ENCODE results near the gene KCNMB3.
"Not testable (repeated sequence)": the region's sequence is repeated elsewhere in the genome, so short reads cannot be mapped to it uniquely, and the experiment has no call there.

KCNMB3 gene

GRCh38 chr3:179215550-179215949 lies 35.4 kb downstream of the KCNMB3 start:
- H4K91ac ChIP-seq (ENCODE audit: low read depth, low read length, poor library complexity); DNase-seq (ENCODE audit: low spot score); H3K9ac ChIP-seq (ENCODE audit: low read depth, low read length, poor library complexity); H2BK12ac ChIP-seq (ENCODE audit: low read length); H3K4me3 ChIP-seq (ENCODE audit: low read length in 2 of 2); H3K79me1 ChIP-seq (ENCODE audit: low read depth, low read length); H2AK5ac ChIP-seq (ENCODE audit: low read depth, low read length); H2BK15ac ChIP-seq (ENCODE audit: low read length); H3K4me1 ChIP-seq (ENCODE audit: control insufficient read depth in 2 of 2, insufficient read depth in 1 of 2, low read depth in 1 of 2, low read length in 2 of 2); H3K9me3 ChIP-seq (replicated peaks in 1 of 2; ENCODE audit: control insufficient read depth in 2 of 2, insufficient read depth in 1 of 2, low read depth in 1 of 2, low read length in 2 of 2); H2AFZ ChIP-seq (ENCODE audit: low read length); H3K18ac ChIP-seq (ENCODE audit: low read length); H3K4ac ChIP-seq (ENCODE audit: low read length); H2BK5ac ChIP-seq (ENCODE audit: low read length); H3K27ac ChIP-seq (replicated peaks; ENCODE audit: low read length); H4K8ac ChIP-seq (ENCODE audit: low read depth, low read length); H3K14ac ChIP-seq (ENCODE audit: low read length); H3K27me3 ChIP-seq (ENCODE audit: control insufficient read depth in 3 of 3, insufficient read depth in 3 of 3, low read depth in 1 of 3, low read length in 3 of 3); H2BK120ac ChIP-seq (ENCODE audit: low read depth, low read length); H3K4me2 ChIP-seq (ENCODE audit: insufficient read depth, low read length, poor library complexity, severe bottlenecking); H3K23ac ChIP-seq (ENCODE audit: low read depth, low read length, poor library complexity): not testable (repeated sequence)
- peaks cover 0 to 40% of the 10 kb centered on the region in 2 donors for H3K36me3 ChIP-seq (replicated peaks in 1 of 2; ENCODE audit: control insufficient read depth in 2 of 2, insufficient read depth in 2 of 2, low read length in 2 of 2)
- no CpG with 5 or more reads among the region's 1 CpG for WGBS, 2 donors (ENCODE audit: extremely low coverage in 2 of 2, insufficient read length in 2 of 2, insufficient replicate concordance in 1 of 2)

GRCh38 chr3:179200790-179201189 lies 50.1 kb downstream of the KCNMB3 start:
- H3K14ac ChIP-seq (ENCODE audit: low read length): no peak overlapping the region
- H3K4ac ChIP-seq (ENCODE audit: low read length): no peak overlapping the region
- no peaks in the 10 kb centered on the region for H3K79me1 ChIP-seq (ENCODE audit: low read depth, low read length)
- H2AFZ ChIP-seq (ENCODE audit: low read length): no peak overlapping the region
- WGBS, 2 donors (ENCODE audit: extremely low coverage in 2 of 2, insufficient read length in 2 of 2, insufficient replicate concordance in 1 of 2): 100% methylated on average over 1 of the region's 2 CpGs; no CpG with 5 or more reads in 1 of the 2 donors
- H2BK120ac ChIP-seq (ENCODE audit: low read depth, low read length): no peak overlapping the region
- no peak overlapping the region for H4K8ac ChIP-seq (ENCODE audit: low read depth, low read length)
- H3K27ac ChIP-seq (replicated peaks; ENCODE audit: low read length): no peak overlapping the region
- H3K23ac ChIP-seq (ENCODE audit: low read depth, low read length, poor library complexity): no peak overlapping the region
- H3K9ac ChIP-seq (ENCODE audit: low read depth, low read length, poor library complexity): no peak overlapping the region
- no peak overlapping the region for H2BK12ac ChIP-seq (ENCODE audit: low read length)
- no peak overlapping the region for H4K91ac ChIP-seq (ENCODE audit: low read depth, low read length, poor library complexity)
- no peak overlapping the region for H3K18ac ChIP-seq (ENCODE audit: low read length)
- no peak overlapping the region for H2AK5ac ChIP-seq (ENCODE audit: low read depth, low read length)
- H3K9me3 ChIP-seq (replicated peaks in 1 of 2; ENCODE audit: control insufficient read depth in 2 of 2, insufficient read depth in 1 of 2, low read depth in 1 of 2, low read length in 2 of 2): no peaks in the 10 kb centered on the region
- H3K4me2 ChIP-seq (ENCODE audit: insufficient read depth, low read length, poor library complexity, severe bottlenecking): no peak overlapping the region
- H3K4me1 ChIP-seq (ENCODE audit: control insufficient read depth in 2 of 2, insufficient read depth in 1 of 2, low read depth in 1 of 2, low read length in 2 of 2): peaks cover 0 to 2% of the 10 kb centered on the region in 2 donors
- H3K36me3 ChIP-seq (replicated peaks in 1 of 2; ENCODE audit: control insufficient read depth in 2 of 2, insufficient read depth in 2 of 2, low read length in 2 of 2): peaks cover 3 to 50% of the 10 kb centered on the region in 2 donors
- no peak for DNase-seq (ENCODE audit: low spot score)
- no peak overlapping the region for H2BK15ac ChIP-seq (ENCODE audit: low read length)
- no peaks in the 10 kb centered on the region for H3K27me3 ChIP-seq (ENCODE audit: control insufficient read depth in 3 of 3, insufficient read depth in 3 of 3, low read depth in 1 of 3, low read length in 3 of 3)
- H2BK5ac ChIP-seq (ENCODE audit: low read length): no peak overlapping the region
- H3K4me3 ChIP-seq (ENCODE audit: low read length in 2 of 2): no peak overlapping the region

GRCh38 chr3:179196700-179197099 lies 54.2 kb downstream of the KCNMB3 start:
- Histone ChIP-seq H3K14ac (ENCODE audit: low read length) (no peak overlapping the region), H3K4ac (ENCODE audit: low read length) (no peak overlapping the region), H2BK15ac (ENCODE audit: low read length) (no peak overlapping the region), H3K27me3 (ENCODE audit: control insufficient read depth in 3 of 3, insufficient read depth in 3 of 3, low read depth in 1 of 3, low read length in 3 of 3) (no peaks in the 10 kb centered on the region), H4K8ac (ENCODE audit: low read depth, low read length) (no peak overlapping the region), H3K9me3 (replicated peaks in 1 of 2; ENCODE audit: control insufficient read depth in 2 of 2, insufficient read depth in 1 of 2, low read depth in 1 of 2, low read length in 2 of 2) (no peaks in the 10 kb centered on the region), H4K91ac (ENCODE audit: low read depth, low read length, poor library complexity) (no peak overlapping the region), H2AFZ (ENCODE audit: low read length) (no peak overlapping the region), H3K79me1 (ENCODE audit: low read depth, low read length) (no peaks in the 10 kb centered on the region), H3K23ac (ENCODE audit: low read depth, low read length, poor library complexity) (no peak overlapping the region), H3K9ac (ENCODE audit: low read depth, low read length, poor library complexity) (no peak overlapping the region), H3K4me1 (ENCODE audit: control insufficient read depth in 2 of 2, insufficient read depth in 1 of 2, low read depth in 1 of 2, low read length in 2 of 2) (peaks cover 0 to 2% of the 10 kb centered on the region in 2 donors), H2BK12ac (ENCODE audit: low read length) (no peak overlapping the region), H3K4me3 (ENCODE audit: low read length in 2 of 2) (no peak overlapping the region), H3K18ac (ENCODE audit: low read length) (no peak overlapping the region), H2BK120ac (ENCODE audit: low read depth, low read length) (no peak overlapping the region), H2BK5ac (ENCODE audit: low read length) (no peak overlapping the region), H3K27ac (replicated peaks; ENCODE audit: low read length) (peak overlapping the region; percentile 12), H2AK5ac (ENCODE audit: low read depth, low read length) (no peak overlapping the region), H3K4me2 (ENCODE audit: insufficient read depth, low read length, poor library complexity, severe bottlenecking) (no peak overlapping the region), H3K36me3 (replicated peaks in 1 of 2; ENCODE audit: control insufficient read depth in 2 of 2, insufficient read depth in 2 of 2, low read length in 2 of 2) (peaks cover 0 to 21% of the 10 kb centered on the region in 2 donors)
- DNase-seq (ENCODE audit: low spot score): no peak
- WGBS, 2 donors (ENCODE audit: extremely low coverage in 2 of 2, insufficient read length in 2 of 2, insufficient replicate concordance in 1 of 2): 100% methylated on average over 1 of the region's 4 CpGs; no CpG with 5 or more reads in 1 of the 2 donors

- Histone ChIP-seq H2BK120ac (ENCODE audit: low read depth, low read length) (no peak overlapping the region), H4K8ac (ENCODE audit: low read depth, low read length) (no peak overlapping the region), H3K36me3 (replicated peaks in 1 of 2; ENCODE audit: control insufficient read depth in 2 of 2, insufficient read depth in 2 of 2, low read length in 2 of 2) (peaks cover 0 to 17% of the 10 kb centered on the region in 2 donors), H3K23ac (ENCODE audit: low read depth, low read length, poor library complexity) (no peak overlapping the region), H2AK5ac (ENCODE audit: low read depth, low read length) (no peak overlapping the region), H3K18ac (ENCODE audit: low read length) (no peak overlapping the region), H3K4me2 (ENCODE audit: insufficient read depth, low read length, poor library complexity, severe bottlenecking) (no peak overlapping the region), H3K4me1 (ENCODE audit: control insufficient read depth in 2 of 2, insufficient read depth in 1 of 2, low read depth in 1 of 2, low read length in 2 of 2) (peaks cover 0 to 2% of the 10 kb centered on the region in 2 donors), H3K9ac (ENCODE audit: low read depth, low read length, poor library complexity) (no peak overlapping the region), H3K9me3 (replicated peaks in 1 of 2; ENCODE audit: control insufficient read depth in 2 of 2, insufficient read depth in 1 of 2, low read depth in 1 of 2, low read length in 2 of 2) (no peaks in the 10 kb centered on the region), H2BK12ac (ENCODE audit: low read length) (no peak overlapping the region), H3K14ac (ENCODE audit: low read length) (no peak overlapping the region), H3K27ac (replicated peaks; ENCODE audit: low read length) (no peak overlapping the region), H2AFZ (ENCODE audit: low read length) (no peak overlapping the region), H2BK5ac (ENCODE audit: low read length) (no peak overlapping the region), H3K27me3 (ENCODE audit: control insufficient read depth in 3 of 3, insufficient read depth in 3 of 3, low read depth in 1 of 3, low read length in 3 of 3) (no peaks in the 10 kb centered on the region), H2BK15ac (ENCODE audit: low read length) (no peak overlapping the region), H3K79me1 (ENCODE audit: low read depth, low read length) (no peaks in the 10 kb centered on the region), H3K4me3 (ENCODE audit: low read length in 2 of 2) (no peak overlapping the region), H4K91ac (ENCODE audit: low read depth, low read length, poor library complexity) (no peak overlapping the region), H3K4ac (ENCODE audit: low read length) (no peak overlapping the region)
- DNase-seq (ENCODE audit: low spot score): no peak
- no CpG with 5 or more reads among the region's 1 CpG for WGBS, 2 donors (ENCODE audit: extremely low coverage in 2 of 2, insufficient read length in 2 of 2, insufficient replicate concordance in 1 of 2)
These were observed 54.8 kb downstream of the KCNMB3 start for GRCh38 chr3:179196098-179196497.

Measured in neuronal stem cell (in vitro differentiated cells).